GM12878 (cell line): ENCODE results near the gene ADAM10. TPM values are rescaled to one million over a fixed set of nuclear protein-coding genes. Genes with fewer than 3 reads are reported as not detected.

Source experiments
- ATAC-seq: fragments of 200-7000 bp; cut with Tn5 transposase; 3 replicates; pipeline ENCODE4 v1.9.1; 2020; ENCODE audit warnings: mild to moderate bottlenecking, moderate library complexity
- BruUV-seq: library from RNA; stranded (reverse); fragments of 400-500 nt; replicated peaks from 2 replicates; lab custom pipeline; 2021; lab: Mats Ljungman, UMichigan
- CTCF ChIA-PET: fragments of 300-600 bp; sonication (Branson Sonifier 250); formaldehyde crosslinking; extraction: SDS; loops from one replicate; lab custom pipeline; 2021; ENCODE audit warnings: inconsistent platforms; lab: Yijun Ruan, JAX
- POLR2A ChIA-PET: fragments of 350-600 bp; formaldehyde crosslinking; extraction: SDS; loops from one replicate; lab custom pipeline; 2021; ENCODE audit warnings: inconsistent platforms; lab: Charles Lee
- RAD21 ChIA-PET: fragments of 300-600 bp; sonication (Branson Sonifier 250); formaldehyde crosslinking; loops from one replicate; lab custom pipeline; 2023; ENCODE audit warnings: antibody characterized with exemption; ENCODE audit not compliant: unreplicated experiment; lab: Charles Lee
- SMC1A ChIA-PET: fragments of 300-600 bp; sonication (Branson Sonifier 250); formaldehyde crosslinking; loops from one replicate; lab custom pipeline; 2023; ENCODE audit not compliant: unreplicated experiment, uncharacterized antibody; lab: Charles Lee
- DNase-seq: peaks from one replicate; pipeline ENCODE4 v3.0.0-alpha.2; 2011; ENCODE audit warnings: low read depth, low spot score
- FAIRE-seq: peaks from 3 replicates; lab custom pipeline; 2011; peaks lifted over from hg19 to GRCh38; lab: Jason Lieb, UNC
- H2AFZ ChIP-seq: 2 replicates; pipeline ENCODE4 v1.6.0; 2011; ENCODE audit warnings: low read depth, low read length, control low read depth; ENCODE audit not compliant: control insufficient read depth
- H3K27ac ChIP-seq: 2 replicates; pipeline ENCODE4 v1.5.1; 2011; ENCODE audit warnings: control low read depth; ENCODE audit not compliant: control insufficient read depth, insufficient read depth
- H3K27me3 ChIP-seq, 2 experiments: replicated peaks in 1 of 2; 2 replicates each; pipeline versions ENCODE4 v1.6.0 to v1.6.1; 2011; ENCODE audit warnings: low read length in 1 of 2; ENCODE audit not compliant: control insufficient read depth in 2 of 2, insufficient read depth in 2 of 2
- H3K36me3 ChIP-seq, 2 experiments: 2 replicates each; pipeline ENCODE4 v1.5.1; 2011; ENCODE audit warnings: low read length in 1 of 2; ENCODE audit not compliant: control insufficient read depth in 2 of 2, insufficient read depth in 2 of 2
- H3K4me1 ChIP-seq: 2 replicates; pipeline ENCODE4 v1.6.1; 2011; ENCODE audit warnings: mild to moderate bottlenecking, low read length, moderate library complexity, mixed read lengths; ENCODE audit not compliant: control insufficient read depth, insufficient read depth
- H3K4me2 ChIP-seq: 2 replicates; pipeline ENCODE4 v1.6.0; 2011; ENCODE audit warnings: control low read depth; ENCODE audit not compliant: control insufficient read depth, insufficient read depth
- H3K4me3 ChIP-seq: fragments of 200-600 bp; sonication (generic); 2 replicates; pipeline ENCODE4 v1.5.1; 2016
- H3K79me2 ChIP-seq: 2 replicates; pipeline ENCODE4 v1.6.0; 2011; ENCODE audit warnings: low read length; ENCODE audit not compliant: control insufficient read depth, insufficient read depth
- H3K9ac ChIP-seq: 2 replicates; pipeline ENCODE4 v1.8.0; 2011; ENCODE audit warnings: low read length, control low read depth, mixed read lengths; ENCODE audit not compliant: control insufficient read depth, insufficient read depth
- H3K9me3 ChIP-seq: replicated peaks from 3 replicates; pipeline ENCODE4 v1.5.1; 2011; ENCODE audit warnings: mild to moderate bottlenecking, low read length; ENCODE audit not compliant: control insufficient read depth, insufficient read depth
- H4K20me1 ChIP-seq: 2 replicates; pipeline ENCODE4 v1.6.0; 2011; ENCODE audit not compliant: control insufficient read depth, insufficient read depth
- MYC ChIP-seq: IDR thresholded peaks from 2 replicates; pipeline ENCODE4 v1.6.1; 2011; ENCODE audit warnings: mild to moderate bottlenecking, low read length, moderate library complexity, inconsistent platforms; ENCODE audit not compliant: insufficient read depth, insufficient replicate concordance, insufficient read length, severe bottlenecking
- NFYB ChIP-seq: IDR thresholded peaks from 2 replicates; pipeline ENCODE4 v1.6.1; 2011; ENCODE audit warnings: low read depth, mild to moderate bottlenecking, low read length, improper control_type of control experiment, moderate library complexity; ENCODE audit not compliant: insufficient read depth
- RAD51 ChIP-seq: fragments of 450-650 bp; IDR thresholded peaks from 2 replicates; pipeline ENCODE4 v1.6.1; 2016; ENCODE audit warnings: moderate library complexity, mild to moderate bottlenecking, inconsistent platforms
- ZNF384 ChIP-seq: IDR thresholded peaks from 2 replicates; pipeline ENCODE4 v1.6.1; 2012; ENCODE audit warnings: low read depth, mild to moderate bottlenecking, low read length, improper control_type of control experiment, borderline replicate concordance
- WGBS: methylation state at CpG from one replicate; pipeline ENCODE4 v1.1.6; 2016; ENCODE audit warnings: low lambda C conversion rate; ENCODE audit not compliant: insufficient replicate concordance, insufficient coverage; ENCODE audit errors: missing lambda C conversion rate; 5-methylcytosine and 5-hydroxymethylcytosine counted together
- in situ Hi-C: fragments of 300-500 bp; cut with MboI; formaldehyde crosslinking; loops from 9 replicates; pipeline ENCODE4 v1.14.3; 2018; ENCODE audit warnings: mixed read lengths
- intact Hi-C: fragments of 100-400 bp; cut with micrococcal nuclease; formaldehyde crosslinking; loops from one replicate; pipeline ENCODE4 v1.14.2; 2022; ENCODE audit not compliant: unreplicated experiment
- polyA plus RNA-seq, 11 experiments: library from polyadenylated mRNA; depleted of rRNA in 4 of 11; unstranded in 6 of 11; stranded (reverse) in 5 of 11; fragments of >200 nt; fragmentation: Nextera tagmentation in 4 of 11; fragmentation: Illumina TruSeq in 1 of 11; extraction: Ambion mirVana in 4 of 11; extraction: Trizol in 1 of 11; gene quantifications; 1 replicate in 1 of 11; 2 replicates in 10 of 11; pipeline versions ENCODE4 v1.2.1 to v1.2.3, GENCODE V29; 2011 to 2016; ENCODE audit warnings: inconsistent platforms in 2 of 11, missing spikeins in 2 of 11, low read depth in 1 of 11
- total RNA-seq, 4 experiments: library from RNA; depleted of rRNA in 3 of 4; stranded (reverse); fragments of >200 nt in 3 of 4; fragmentation: Illumina TruSeq in 1 of 4; extraction: Trizol in 1 of 4; gene quantifications; 2 replicates each; pipeline versions ENCODE4 v1.2.1 to v1.2.3, GENCODE V29; 2013 to 2021
- TF ChIP-seq, protein P1 (sequence below): IDR thresholded peaks from 2 replicates; pipeline ENCODE4 v1.6.1; 2012; ENCODE audit warnings: mild to moderate bottlenecking, low read depth, low read length

The ADAM10 gene
- total and polyA plus RNA-seq, 10 of the 15 experiments (the other 5 are each of a cell fraction or from before 2014, with no cell fraction given): 10.0 to 88.9 (median 51.7) TPM

GRCh38 chr15:58761010-58761388, 11.5 kb upstream of the ADAM10 start (continued):
- TF ChIP-seq, protein P1, sequence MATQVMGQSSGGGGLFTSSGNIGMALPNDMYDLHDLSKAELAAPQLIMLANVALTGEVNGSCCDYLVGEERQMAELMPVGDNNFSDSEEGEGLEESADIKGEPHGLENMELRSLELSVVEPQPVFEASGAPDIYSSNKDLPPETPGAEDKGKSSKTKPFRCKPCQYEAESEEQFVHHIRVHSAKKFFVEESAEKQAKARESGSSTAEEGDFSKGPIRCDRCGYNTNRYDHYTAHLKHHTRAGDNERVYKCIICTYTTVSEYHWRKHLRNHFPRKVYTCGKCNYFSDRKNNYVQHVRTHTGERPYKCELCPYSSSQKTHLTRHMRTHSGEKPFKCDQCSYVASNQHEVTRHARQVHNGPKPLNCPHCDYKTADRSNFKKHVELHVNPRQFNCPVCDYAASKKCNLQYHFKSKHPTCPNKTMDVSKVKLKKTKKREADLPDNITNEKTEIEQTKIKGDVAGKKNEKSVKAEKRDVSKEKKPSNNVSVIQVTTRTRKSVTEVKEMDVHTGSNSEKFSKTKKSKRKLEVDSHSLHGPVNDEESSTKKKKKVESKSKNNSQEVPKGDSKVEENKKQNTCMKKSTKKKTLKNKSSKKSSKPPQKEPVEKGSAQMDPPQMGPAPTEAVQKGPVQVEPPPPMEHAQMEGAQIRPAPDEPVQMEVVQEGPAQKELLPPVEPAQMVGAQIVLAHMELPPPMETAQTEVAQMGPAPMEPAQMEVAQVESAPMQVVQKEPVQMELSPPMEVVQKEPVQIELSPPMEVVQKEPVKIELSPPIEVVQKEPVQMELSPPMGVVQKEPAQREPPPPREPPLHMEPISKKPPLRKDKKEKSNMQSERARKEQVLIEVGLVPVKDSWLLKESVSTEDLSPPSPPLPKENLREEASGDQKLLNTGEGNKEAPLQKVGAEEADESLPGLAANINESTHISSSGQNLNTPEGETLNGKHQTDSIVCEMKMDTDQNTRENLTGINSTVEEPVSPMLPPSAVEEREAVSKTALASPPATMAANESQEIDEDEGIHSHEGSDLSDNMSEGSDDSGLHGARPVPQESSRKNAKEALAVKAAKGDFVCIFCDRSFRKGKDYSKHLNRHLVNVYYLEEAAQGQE: no peak

DNA sequence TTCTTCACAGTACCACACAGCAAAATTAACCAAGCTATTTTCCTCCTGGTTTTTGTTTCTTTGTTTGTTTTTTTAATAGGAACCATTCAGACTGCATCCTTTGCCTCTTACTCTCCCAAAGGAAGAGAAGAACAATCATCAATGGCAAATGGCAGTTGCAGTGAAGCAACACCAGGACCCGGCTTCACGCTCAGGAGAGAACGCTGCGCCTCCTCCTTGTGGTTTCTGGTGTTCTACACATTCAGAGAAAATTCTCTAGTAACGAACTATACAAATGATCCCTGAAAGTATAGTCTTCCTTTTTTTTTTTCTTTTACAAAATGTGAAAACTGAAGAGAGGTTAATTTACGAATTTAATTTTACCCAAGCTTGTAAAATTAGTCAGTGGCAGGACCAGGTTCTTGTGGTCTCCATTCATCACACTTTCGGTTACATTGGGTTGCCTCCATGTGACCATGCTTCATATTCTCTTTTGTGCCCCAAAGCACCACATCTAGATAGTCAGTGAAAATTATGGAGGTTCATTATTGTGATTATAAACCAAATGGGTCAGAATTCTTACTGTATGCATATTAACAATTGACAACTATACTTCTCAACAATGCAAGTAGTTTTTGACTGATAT, 11.0 kb upstream of the ADAM10 start:
- Histone ChIP-seq H3K36me3 (no peaks in the 10 kb centered on the region), H3K27me3 (no peaks in the 10 kb centered on the region), H3K4me1 (no peaks in the 10 kb centered on the region), H4K20me1 (no peaks in the 10 kb centered on the region), H3K9me3 (peaks cover 3% of the 10 kb centered on the region; the same call in 2 of the 3 replicates), H3K4me2 (no peak overlapping the region), H3K27ac (no peak overlapping the region), H3K79me2 (no peaks in the 10 kb centered on the region), H3K9ac (no peak overlapping the region), H3K4me3 (no peak overlapping the region), H2AFZ (no peak overlapping the region)
- intact Hi-C loops: no loop called here
- WGBS: 63% methylated on average over 7 of the region's 7 CpGs
- in situ Hi-C loops: no loop called here
- ChIA-PET RAD21 (interaction anchor here (0.7 to 3.1 kb wide), 4 partner anchors 14 to 532 kb away, joined by 3 to 23 read pairs (median 4); no protein-coding TSS in a partner anchor), SMC1A (interaction anchor here (1.0 to 4.1 kb wide), 8 partner anchors 9 to 532 kb away, joined by 3 to 21 read pairs (median 6); partner anchors contain the start of genes ADAM10 and MINDY2), POLR2A (interaction anchor here (1.1 to 1.6 kb wide), 3 partner anchors 10 to 83 kb away, joined by 3 to 11 read pairs (median 3); partner anchors contain the start of gene MINDY2), CTCF (interaction anchor here (0.9 to 4.4 kb wide), 13 partner anchors 10 to 768 kb away, joined by 3 to 30 read pairs (median 3); partner anchors contain the start of gene ADAM10)
- no peak for FAIRE-seq
- no peak for DNase-seq
- ATAC-seq: no peak
- BruUV-seq: no TSS peak
- TF ChIP-seq ZNF384 (no peak), RAD51 (no peak), MYC (no peak), NFYB (no peak)
